ENCODE measurements around the gene SCN2A.

DNA sequence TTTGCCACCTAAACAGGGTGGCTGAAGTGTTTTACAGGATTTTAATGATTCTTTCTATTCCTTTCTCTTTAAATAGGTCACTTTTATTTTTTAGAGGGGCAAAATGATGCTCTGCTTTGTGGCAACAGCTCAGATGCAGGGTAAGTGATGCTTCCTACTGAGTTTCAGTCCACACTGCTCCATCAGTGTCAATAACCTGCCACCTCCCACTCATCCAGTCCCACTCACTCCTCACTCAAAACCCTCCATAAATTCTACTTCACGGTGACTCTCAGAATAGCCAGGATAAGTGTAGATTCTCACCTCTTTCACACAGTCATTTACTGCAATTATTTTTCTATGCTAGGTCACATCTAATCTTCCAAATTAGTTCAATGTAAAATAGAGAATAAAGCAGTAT lies 72.7 kb downstream of the SCN2A start:
- TF ChIP-seq, protein P1, sequence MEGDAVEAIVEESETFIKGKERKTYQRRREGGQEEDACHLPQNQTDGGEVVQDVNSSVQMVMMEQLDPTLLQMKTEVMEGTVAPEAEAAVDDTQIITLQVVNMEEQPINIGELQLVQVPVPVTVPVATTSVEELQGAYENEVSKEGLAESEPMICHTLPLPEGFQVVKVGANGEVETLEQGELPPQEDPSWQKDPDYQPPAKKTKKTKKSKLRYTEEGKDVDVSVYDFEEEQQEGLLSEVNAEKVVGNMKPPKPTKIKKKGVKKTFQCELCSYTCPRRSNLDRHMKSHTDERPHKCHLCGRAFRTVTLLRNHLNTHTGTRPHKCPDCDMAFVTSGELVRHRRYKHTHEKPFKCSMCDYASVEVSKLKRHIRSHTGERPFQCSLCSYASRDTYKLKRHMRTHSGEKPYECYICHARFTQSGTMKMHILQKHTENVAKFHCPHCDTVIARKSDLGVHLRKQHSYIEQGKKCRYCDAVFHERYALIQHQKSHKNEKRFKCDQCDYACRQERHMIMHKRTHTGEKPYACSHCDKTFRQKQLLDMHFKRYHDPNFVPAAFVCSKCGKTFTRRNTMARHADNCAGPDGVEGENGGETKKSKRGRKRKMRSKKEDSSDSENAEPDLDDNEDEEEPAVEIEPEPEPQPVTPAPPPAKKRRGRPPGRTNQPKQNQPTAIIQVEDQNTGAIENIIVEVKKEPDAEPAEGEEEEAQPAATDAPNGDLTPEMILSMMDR (IDR thresholded peaks at IDR 0.05) = no peak
- TF ChIP-seq POLR2A (IDR thresholded peaks at IDR 0.05) = no peak

Data from testis (tissue), 2 donors.